Stomach (tissue), 9 donors: ENCODE measurements around the gene SNURF. TPM values are rescaled to one million over a fixed set of nuclear protein-coding genes. Genes with fewer than 3 reads are reported as not detected.
"Not testable (repeated sequence)": the region's sequence is repeated elsewhere in the genome, so short reads cannot be mapped to it uniquely, and the experiment has no call there.

Source experiments
- DNase-seq, 2 donors: peaks; one replicate each; pipeline versions ENCODE4 v3.0.0 to v3.0.0-alpha.2; 2013 to 2019
- H3K27ac ChIP-seq, 5 donors: fragments of 200-600 bp in 4 of 5; sonication (generic) in 4 of 5; one replicate each; pipeline ENCODE4 v1.5.1; 2013 to 2019; ENCODE audit warnings: mild to moderate bottlenecking in 1 of 5, moderate library complexity in 1 of 5
- H3K27me3 ChIP-seq, 3 donors: fragments of 200-600 bp; sonication (generic); one replicate each; pipeline ENCODE4 v1.5.1; 2017 to 2019; ENCODE audit warnings: mixed run types in 1 of 3
- H3K36me3 ChIP-seq, 4 donors: fragments of 200-600 bp; sonication (generic); 1 replicate in 3 of 4; 2 replicates in 1 of 4; pipeline ENCODE4 v1.5.1; 2016 to 2019
- H3K4me1 ChIP-seq, 4 donors: fragments of 200-600 bp; sonication (generic); one replicate each; pipeline ENCODE4 v1.5.1; 2016 to 2019
- H3K4me3 ChIP-seq, 4 donors: fragments of 200-600 bp; sonication (generic) in 3 of 4; one replicate each; pipeline ENCODE4 v1.5.1; 2016 to 2019; ENCODE audit warnings: mild to moderate bottlenecking in 1 of 4
- H3K9me3 ChIP-seq, 4 donors: fragments of 200-600 bp; sonication (generic); one replicate each; pipeline ENCODE4 v1.5.1; 2016 to 2019
- CTCF ChIP-seq, 7 experiments: fragments of 450-650 bp in 4 of 7; fragments of 200-600 bp in 3 of 7; sonication (generic) in 3 of 7; IDR thresholded peaks; one replicate each; pipeline ENCODE4 v1.5.1; 2016 to 2019; ENCODE audit warnings: antibody characterized with exemption in 7 of 7, control low read depth in 2 of 7, mild to moderate bottlenecking in 1 of 7
- EP300 ChIP-seq: sonication (generic); formaldehyde crosslinking; IDR thresholded peaks from one replicate; pipeline ENCODE4 v1.6.1; 2017; ENCODE audit warnings: antibody characterized with exemption
- POLR2A ChIP-seq, 4 donors: fragments of 450-650 bp; IDR thresholded peaks; one replicate each; pipeline ENCODE4 v1.6.1; 2016; ENCODE audit warnings: antibody characterized with exemption in 4 of 4, control low read depth in 2 of 4, mild to moderate bottlenecking in 1 of 4, moderate library complexity in 1 of 4
- POLR2AphosphoS5 ChIP-seq, 3 donors: sonication (generic); formaldehyde crosslinking; IDR thresholded peaks; one replicate each; pipeline ENCODE4 v1.6.1; 2016; ENCODE audit warnings: antibody characterized with exemption in 3 of 3
- WGBS, 5 donors: extraction: QIAGEN DNeasy Blood & Tissue Kit in 3 of 5; methylation state at CpG; one replicate each; pipeline versions ENCODE4 v1.1.5 to v1.1.7; 2013 to 2018; 5-methylcytosine and 5-hydroxymethylcytosine counted together
- intact Hi-C: fragments of 100-400 bp; cut with DNase I; formaldehyde crosslinking; loops from one replicate; pipeline ENCODE4 v1.15.1; 2023; ENCODE audit warnings: low total_unique reads
- polyA plus RNA-seq, 3 donors: library from polyadenylated mRNA; stranded (reverse); fragments of 200-250 nt; gene quantifications; one replicate each; pipeline ENCODE4 v1.2.3, GENCODE V29; 2013
- total RNA-seq, 5 donors: library from RNA; depleted of rRNA; stranded (reverse); fragments of >200 nt; gene quantifications; one replicate each; pipeline versions ENCODE4 v1.1.0 to v1.2.3, GENCODE V29; 2014 to 2016
- donor health status: healthy with polysubstance abuse.
- donor health status: Bipolar disorder and iron deficiency.
- donor health status: healthy.

Gene SNURF
- total and polyA plus RNA-seq, 8 donors = 1.2 to 29.2 (median 6.1) TPM; not detected in 3

DNA sequence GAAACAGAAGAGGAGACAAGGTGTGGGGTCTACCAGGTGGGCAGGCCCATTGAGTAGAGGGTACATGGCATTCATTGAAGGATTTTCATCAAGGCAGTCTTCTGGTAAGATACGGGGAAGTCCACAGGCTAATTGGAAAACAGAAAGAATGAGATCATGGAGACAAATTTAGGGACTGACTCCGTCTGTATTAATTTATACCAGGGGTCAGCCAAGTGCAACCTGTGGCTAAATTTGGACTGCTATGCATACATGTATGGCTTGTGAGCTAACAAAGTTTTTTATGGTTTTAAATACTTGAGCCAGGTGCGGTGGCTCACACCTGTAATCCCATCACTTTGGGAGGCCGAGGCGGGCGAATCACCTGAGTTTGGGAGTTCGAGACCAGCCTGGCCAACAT is 21.1 kb upstream of the SNURF start:
- TF ChIP-seq CTCF (IDR thresholded peaks at IDR 0.05) (no peak), POLR2AphosphoS5 (IDR thresholded peaks at IDR 0.05) (no peak), EP300 (no peak), POLR2A (IDR thresholded peaks at IDR 0.05) (no peak)
- no peaks in the 10 kb centered on the region for H3K36me3 ChIP-seq
- WGBS, 5 donors = 85 to 92% (median 91%) methylated on average over 6 to 7 of the region's 7 CpGs
- H3K27ac ChIP-seq = no peak overlapping the region
- DNase-seq = no peak
- peaks cover 0 to 59% (median 12%) of the 10 kb centered on the region in 4 donors for H3K9me3 ChIP-seq
- intact Hi-C loops = no loop called here
- H3K4me1 ChIP-seq = no peaks in the 10 kb centered on the region
- H3K27me3 ChIP-seq = no peaks in the 10 kb centered on the region
- H3K4me3 ChIP-seq = no peak overlapping the region

DNA sequence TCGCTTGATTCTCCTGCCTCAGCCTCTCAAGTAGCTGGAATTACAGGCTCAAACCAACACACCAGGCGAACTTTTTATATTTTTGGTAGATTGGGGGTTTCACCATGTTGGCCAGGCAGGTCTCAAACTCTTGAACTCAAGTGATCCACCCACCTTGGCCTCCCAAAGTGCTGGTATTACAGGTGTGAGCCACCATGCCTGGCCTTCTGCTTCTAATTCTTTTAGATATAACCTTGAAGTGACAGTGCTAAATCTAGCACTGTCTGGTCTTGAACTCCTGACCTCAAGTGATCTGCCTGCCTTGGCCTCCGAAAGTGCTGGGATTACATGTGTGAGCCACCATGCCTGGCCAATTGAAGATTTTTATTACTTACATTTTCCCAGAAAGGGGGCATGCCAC is 16.6 kb upstream of the SNURF start:
- H3K36me3 ChIP-seq, H3K27ac ChIP-seq, DNase-seq, H3K4me3 ChIP-seq, intact Hi-C loops, H3K27me3 ChIP-seq, H3K4me1 ChIP-seq: not testable (repeated sequence)
- 63 to 76% (median 76%) methylated on average over 3 of the region's 3 CpGs for WGBS, 5 donors
- peaks cover 0 to 60% (median 2%) of the 10 kb centered on the region in 4 donors for H3K9me3 ChIP-seq

- DNase-seq = no peak
- Histone ChIP-seq H3K4me1 (peaks cover 0 to 3% (median under 1%) of the 10 kb centered on the region in 4 donors), H3K9me3 (peaks cover 0 to 46% (median 0%) of the 10 kb centered on the region in 4 donors), H3K27me3 (no peaks in the 10 kb centered on the region), H3K27ac (no peak overlapping the region), H3K4me3 (no peak overlapping the region), H3K36me3 (no peaks in the 10 kb centered on the region)
- intact Hi-C loops = loop anchor here (10.0 kb wide), 1 partner anchor 65 kb away; no protein-coding TSS in a partner anchor
- no peak for TF ChIP-seq EP300
- no peak for TF ChIP-seq CTCF (IDR thresholded peaks at IDR 0.05)
- no peak for TF ChIP-seq POLR2A (IDR thresholded peaks at IDR 0.05)
- no peak for TF ChIP-seq POLR2AphosphoS5 (IDR thresholded peaks at IDR 0.05)
- WGBS, 5 donors = 39 to 47% (median 45%) methylated on average over 2 of the region's 2 CpGs
Observed at GRCh38 chr15:24940236-24940635, 14.6 kb upstream of the SNURF start.

DNA sequence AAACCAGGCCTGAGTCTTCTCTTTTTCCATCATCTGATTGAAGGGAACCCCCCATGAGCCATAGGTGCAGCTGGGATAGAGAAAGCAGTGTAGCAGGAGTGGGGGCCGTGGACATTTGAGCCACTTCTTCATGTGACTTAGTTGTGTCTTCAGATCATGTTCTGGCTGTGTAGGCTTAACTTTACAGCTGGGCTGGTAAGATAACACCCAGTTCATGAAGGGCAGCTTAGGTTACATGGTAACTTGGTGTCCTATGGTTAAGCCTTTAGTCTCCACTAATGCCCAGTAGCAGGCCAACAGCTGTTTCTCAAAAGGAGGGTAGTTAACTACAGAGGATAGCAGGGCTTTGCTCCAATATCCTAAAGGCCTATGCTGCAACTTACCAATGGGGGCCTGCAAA is 11.4 kb upstream of the SNURF start:
- Histone ChIP-seq H3K36me3 (no peaks in the 10 kb centered on the region), H3K4me3 (no peak overlapping the region), H3K27me3 (no peaks in the 10 kb centered on the region), H3K9me3 (peaks cover 0 to 30% (median 4%) of the 10 kb centered on the region in 4 donors), H3K4me1 (peaks cover 0 to 8% (median 4%) of the 10 kb centered on the region in 4 donors), H3K27ac (no peak overlapping the region)
- 55 to 81% (median 71%) methylated on average over 1 of the region's 1 CpG for WGBS, 5 donors
- intact Hi-C loops = loop anchor here (10.0 kb wide), 1 partner anchor 61 kb away; no protein-coding TSS in a partner anchor
- TF ChIP-seq POLR2AphosphoS5 (IDR thresholded peaks at IDR 0.05) = no peak
- TF ChIP-seq CTCF (IDR thresholded peaks at IDR 0.05) = no peak
- TF ChIP-seq POLR2A (IDR thresholded peaks at IDR 0.05) = no peak
- TF ChIP-seq EP300 = no peak
- DNase-seq = no peak

- no peak for TF ChIP-seq EP300
- no peak for TF ChIP-seq POLR2A (IDR thresholded peaks at IDR 0.05)
- Histone ChIP-seq H3K27me3 (no peaks in the 10 kb centered on the region), H3K4me1 (peaks cover 0 to 8% (median 4%) of the 10 kb centered on the region in 4 donors), H3K4me3 (no peak overlapping the region), H3K36me3 (no peaks in the 10 kb centered on the region), H3K9me3 (peaks cover 0 to 21% (median 4%) of the 10 kb centered on the region in 4 donors), H3K27ac (no peak overlapping the region)
- DNase-seq = peak in 1 of 2 donors; percentile 29
- intact Hi-C loops = loop anchor here (10.0 kb wide), 1 partner anchor 60 kb away; no protein-coding TSS in a partner anchor
- 5 to 24% (median 20%) methylated on average over 1 of the region's 1 CpG for WGBS, 5 donors
Observed at GRCh38 chr15:24944954-24945353, 9.8 kb upstream of the SNURF start.
